ENCODE results near the gene DTNA.
A peak's percentile ranks its signal among the peaks of the same experiment; 100 is the strongest.

DTNA gene

GRCh38 chr18:34802959-34803358 is 92.9 kb downstream of the DTNA start:
- WGBS (ENCODE audit: insufficient coverage), result 70% methylated on average over 2 of the region's 3 CpGs
- Histone ChIP-seq H3K9me3 (ENCODE audit: control extremely low read depth in 1 of 5, control insufficient read depth in 4 of 5, insufficient read depth in 2 of 5, low read depth in 1 of 5, low read length in 4 of 5) (no peaks in the 10 kb centered on the region), H3K36me3 (ENCODE audit: control insufficient read depth in 4 of 4, insufficient read depth in 4 of 4, low read length in 3 of 4) (no peaks in the 10 kb centered on the region), H3K27ac (ENCODE audit: insufficient read depth in 1 of 2, low read depth in 1 of 2, low read length in 2 of 2, poor library complexity in 1 of 2, severe bottlenecking in 2 of 2) (no peak overlapping the region), H3K4me3 (ENCODE audit: control insufficient read depth in 1 of 7, extremely low read depth in 1 of 7, insufficient read depth in 4 of 7, low read depth in 2 of 7, low read length in 6 of 7) (no peak overlapping the region), H3K4me1 (ENCODE audit: control extremely low read depth in 1 of 4, control insufficient read depth in 4 of 4, insufficient read depth in 4 of 4, low read length in 3 of 4) (peaks cover 0 to 23% (median under 1%) of the 10 kb centered on the region in 4 experiments), H3K27me3 (replicated peaks in 2 of 5; ENCODE audit: control insufficient read depth in 4 of 5, insufficient read depth in 5 of 5, low read length in 4 of 5) (no peaks in the 10 kb centered on the region)
- CTCF ChIA-PET, result no interaction called here
- POLR2A ChIA-PET, result no interaction called here
- no peak for DNase-seq

- no peak overlapping the region for H3K27ac ChIP-seq (ENCODE audit: insufficient read depth in 1 of 2, low read depth in 1 of 2, low read length in 2 of 2, poor library complexity in 1 of 2, severe bottlenecking in 2 of 2)
- H3K4me1 ChIP-seq (ENCODE audit: control extremely low read depth in 1 of 4, control insufficient read depth in 4 of 4, insufficient read depth in 4 of 4, low read length in 3 of 4), result peaks cover 0 to 20% (median under 1%) of the 10 kb centered on the region in 4 experiments
- 94% methylated on average over 5 of the region's 5 CpGs for WGBS (ENCODE audit: insufficient coverage)
- CTCF ChIA-PET, result interaction anchor here (1.4 to 1.9 kb wide), 2 partner anchors 10 to 74 kb away, joined by 3 to 4 read pairs; no protein-coding TSS in a partner anchor
- DNase-seq, result no peak
- no peaks in the 10 kb centered on the region for H3K27me3 ChIP-seq (replicated peaks in 2 of 5; ENCODE audit: control insufficient read depth in 4 of 5, insufficient read depth in 5 of 5, low read length in 4 of 5)
- no peaks in the 10 kb centered on the region for H3K9me3 ChIP-seq (ENCODE audit: control extremely low read depth in 1 of 5, control insufficient read depth in 4 of 5, insufficient read depth in 2 of 5, low read depth in 1 of 5, low read length in 4 of 5)
- POLR2A ChIA-PET, result no interaction called here
- no peaks in the 10 kb centered on the region for H3K36me3 ChIP-seq (ENCODE audit: control insufficient read depth in 4 of 4, insufficient read depth in 4 of 4, low read length in 3 of 4)
- no peak overlapping the region for H3K4me3 ChIP-seq (ENCODE audit: control insufficient read depth in 1 of 7, extremely low read depth in 1 of 7, insufficient read depth in 4 of 7, low read depth in 2 of 7, low read length in 6 of 7)
Observed at GRCh38 chr18:34803877-34804400, 93.8 kb downstream of the DTNA start.

GRCh38 chr18:34805103-34805877 is 95.2 kb downstream of the DTNA start:
- H3K27me3 ChIP-seq (replicated peaks in 2 of 5; ENCODE audit: control insufficient read depth in 4 of 5, insufficient read depth in 5 of 5, low read length in 4 of 5), result no peaks in the 10 kb centered on the region
- H3K4me3 ChIP-seq (ENCODE audit: control insufficient read depth in 1 of 7, extremely low read depth in 1 of 7, insufficient read depth in 4 of 7, low read depth in 2 of 7, low read length in 6 of 7), result no peak overlapping the region
- no peak overlapping the region for H3K27ac ChIP-seq (ENCODE audit: insufficient read depth in 1 of 2, low read depth in 1 of 2, low read length in 2 of 2, poor library complexity in 1 of 2, severe bottlenecking in 2 of 2)
- no peaks in the 10 kb centered on the region for H3K9me3 ChIP-seq (ENCODE audit: control extremely low read depth in 1 of 5, control insufficient read depth in 4 of 5, insufficient read depth in 2 of 5, low read depth in 1 of 5, low read length in 4 of 5)
- H3K36me3 ChIP-seq (ENCODE audit: control insufficient read depth in 4 of 4, insufficient read depth in 4 of 4, low read length in 3 of 4), result no peaks in the 10 kb centered on the region
- POLR2A ChIA-PET, result interaction anchor here (0.7 to 1.0 kb wide), 3 partner anchors 19 to 137 kb away, joined by 3 to 9 read pairs (median 5); no protein-coding TSS in a partner anchor
- WGBS (ENCODE audit: insufficient coverage), result 64% methylated on average over 4 of the region's 7 CpGs
- peaks cover 0 to 20% (median under 1%) of the 10 kb centered on the region in 4 experiments for H3K4me1 ChIP-seq (ENCODE audit: control extremely low read depth in 1 of 4, control insufficient read depth in 4 of 4, insufficient read depth in 4 of 4, low read length in 3 of 4)
- DNase-seq, result peak; percentile 45 to 85 (median 81)
- CTCF ChIA-PET, result interaction anchor here (0.6 to 1.9 kb wide), 6 partner anchors 9 to 76 kb away, joined by 3 to 4 read pairs (median 3); no protein-coding TSS in a partner anchor

GRCh38 chr18:34805878-34806351 is 95.8 kb downstream of the DTNA start:
- POLR2A ChIA-PET, result interaction anchor here (0.7 to 0.8 kb wide), 2 partner anchors 43 to 136 kb away, joined by 5 to 9 read pairs; no protein-coding TSS in a partner anchor
- peaks cover 0 to 20% (median under 1%) of the 10 kb centered on the region in 4 experiments for H3K4me1 ChIP-seq (ENCODE audit: control extremely low read depth in 1 of 4, control insufficient read depth in 4 of 4, insufficient read depth in 4 of 4, low read length in 3 of 4)

GRCh38 chr18:34806527-34806926 is 96.4 kb downstream of the DTNA start:
- ChIA-PET POLR2A (no interaction called here), CTCF (no interaction called here)

More at GRCh38 chr18:34805878-34806351, 95.8 kb downstream of the DTNA start:
- peak in 2 of 3 donors; percentile 32 to 35 for DNase-seq
- Histone ChIP-seq H3K27ac (ENCODE audit: insufficient read depth in 1 of 2, low read depth in 1 of 2, low read length in 2 of 2, poor library complexity in 1 of 2, severe bottlenecking in 2 of 2) (no peak overlapping the region), H3K9me3 (ENCODE audit: control extremely low read depth in 1 of 5, control insufficient read depth in 4 of 5, insufficient read depth in 2 of 5, low read depth in 1 of 5, low read length in 4 of 5) (no peaks in the 10 kb centered on the region), H3K36me3 (ENCODE audit: control insufficient read depth in 4 of 4, insufficient read depth in 4 of 4, low read length in 3 of 4) (no peaks in the 10 kb centered on the region), H3K4me3 (ENCODE audit: control insufficient read depth in 1 of 7, extremely low read depth in 1 of 7, insufficient read depth in 4 of 7, low read depth in 2 of 7, low read length in 6 of 7) (no peak overlapping the region), H3K27me3 (replicated peaks in 2 of 5; ENCODE audit: control insufficient read depth in 4 of 5, insufficient read depth in 5 of 5, low read length in 4 of 5) (no peaks in the 10 kb centered on the region)
- CTCF ChIA-PET, result interaction anchor here (0.6 to 1.9 kb wide), 5 partner anchors 9 to 76 kb away, joined by 3 to 4 read pairs (median 3); no protein-coding TSS in a partner anchor

GRCh38 chr18:34807106-34807796 is 97.2 kb downstream of the DTNA start:
- WGBS (ENCODE audit: insufficient coverage), result 100% methylated on average over 1 of the region's 2 CpGs
- Histone ChIP-seq H3K4me3 (ENCODE audit: control insufficient read depth in 1 of 7, extremely low read depth in 1 of 7, insufficient read depth in 4 of 7, low read depth in 2 of 7, low read length in 6 of 7) (no peak overlapping the region), H3K27me3 (replicated peaks in 2 of 5; ENCODE audit: control insufficient read depth in 4 of 5, insufficient read depth in 5 of 5, low read length in 4 of 5) (no peaks in the 10 kb centered on the region), H3K9me3 (ENCODE audit: control extremely low read depth in 1 of 5, control insufficient read depth in 4 of 5, insufficient read depth in 2 of 5, low read depth in 1 of 5, low read length in 4 of 5) (no peaks in the 10 kb centered on the region), H3K27ac (ENCODE audit: insufficient read depth in 1 of 2, low read depth in 1 of 2, low read length in 2 of 2, poor library complexity in 1 of 2, severe bottlenecking in 2 of 2) (no peak overlapping the region), H3K4me1 (ENCODE audit: control extremely low read depth in 1 of 4, control insufficient read depth in 4 of 4, insufficient read depth in 4 of 4, low read length in 3 of 4) (peaks cover 0 to 20% (median under 1%) of the 10 kb centered on the region in 4 experiments), H3K36me3 (ENCODE audit: control insufficient read depth in 4 of 4, insufficient read depth in 4 of 4, low read length in 3 of 4) (no peaks in the 10 kb centered on the region)
- CTCF ChIA-PET, result interaction anchor here (0.7 to 1.2 kb wide), 2 partner anchors 33 to 52 kb away, joined by 3 to 4 read pairs; no protein-coding TSS in a partner anchor
- no peak for DNase-seq
- POLR2A ChIA-PET, result no interaction called here

More at GRCh38 chr18:34806527-34806926, 96.4 kb downstream of the DTNA start:
- DNase-seq, result no peak
- H3K4me3 ChIP-seq (ENCODE audit: control insufficient read depth in 1 of 7, extremely low read depth in 1 of 7, insufficient read depth in 4 of 7, low read depth in 2 of 7, low read length in 6 of 7), result no peak overlapping the region
- no peaks in the 10 kb centered on the region for H3K36me3 ChIP-seq (ENCODE audit: control insufficient read depth in 4 of 4, insufficient read depth in 4 of 4, low read length in 3 of 4)
- no peaks in the 10 kb centered on the region for H3K9me3 ChIP-seq (ENCODE audit: control extremely low read depth in 1 of 5, control insufficient read depth in 4 of 5, insufficient read depth in 2 of 5, low read depth in 1 of 5, low read length in 4 of 5)
- WGBS (ENCODE audit: insufficient coverage), result 100% methylated on average over 1 of the region's 3 CpGs
- H3K4me1 ChIP-seq (ENCODE audit: control extremely low read depth in 1 of 4, control insufficient read depth in 4 of 4, insufficient read depth in 4 of 4, low read length in 3 of 4), result peaks cover 0 to 20% (median under 1%) of the 10 kb centered on the region in 4 experiments
- H3K27ac ChIP-seq (ENCODE audit: insufficient read depth in 1 of 2, low read depth in 1 of 2, low read length in 2 of 2, poor library complexity in 1 of 2, severe bottlenecking in 2 of 2), result no peak overlapping the region
- H3K27me3 ChIP-seq (replicated peaks in 2 of 5; ENCODE audit: control insufficient read depth in 4 of 5, insufficient read depth in 5 of 5, low read length in 4 of 5), result no peaks in the 10 kb centered on the region

All from common myeloid progenitor, CD34-positive (primary cell).